Vagina (tissue), 2 donors: ENCODE results near the gene CACNB1. TPM values are rescaled to one million over a fixed set of nuclear protein-coding genes. Genes with fewer than 3 reads are reported as not detected.

Source experiments
- DNase-seq, 2 donors: peaks; one replicate each; pipeline ENCODE4 v3.0.0-alpha.2; 2017; ENCODE audit errors: extremely low spot score in 2 of 2
- H3K27ac ChIP-seq: fragments of 200-600 bp; sonication (generic); one replicate; pipeline ENCODE4 v1.5.1; 2019
- H3K27me3 ChIP-seq: fragments of 200-600 bp; sonication (generic); one replicate; pipeline ENCODE4 v1.5.1; 2019
- H3K36me3 ChIP-seq, 2 donors: fragments of 200-600 bp; sonication (generic); one replicate each; pipeline ENCODE4 v1.5.1; 2017 to 2019
- H3K4me1 ChIP-seq: fragments of 200-600 bp; sonication (generic); one replicate; pipeline ENCODE4 v1.5.1; 2019
- H3K4me3 ChIP-seq, 2 donors: fragments of 200-600 bp; sonication (generic); 1 replicate in 1 of 2; 2 replicates in 1 of 2; pipeline ENCODE4 v1.5.1; 2016 to 2019
- H3K9me3 ChIP-seq: fragments of 200-600 bp; sonication (generic); one replicate; pipeline ENCODE4 v1.5.1; 2019
- CTCF ChIP-seq, 3 experiments: fragments of 450-650 bp in 2 of 3; fragments of 200-600 bp in 1 of 3; sonication (generic) in 1 of 3; IDR thresholded peaks; one replicate each; pipeline ENCODE4 v1.5.1; 2017 to 2019; ENCODE audit warnings: antibody characterized with exemption in 3 of 3, mild to moderate bottlenecking in 2 of 3, moderate library complexity in 2 of 3
- POLR2A ChIP-seq, 2 donors: fragments of 450-650 bp; IDR thresholded peaks; one replicate each; pipeline ENCODE4 v1.6.1; 2017; ENCODE audit warnings: antibody characterized with exemption in 2 of 2, mild to moderate bottlenecking in 2 of 2, moderate library complexity in 2 of 2
- POLR2AphosphoS5 ChIP-seq, 2 donors: sonication (generic); formaldehyde crosslinking; IDR thresholded peaks; one replicate each; pipeline ENCODE4 v1.9.0; 2017; ENCODE audit warnings: antibody characterized with exemption in 2 of 2, mild to moderate bottlenecking in 2 of 2, low read depth in 1 of 2; ENCODE audit not compliant: insufficient read depth in 1 of 2
- intact Hi-C: fragments of 100-400 bp; cut with DNase I; formaldehyde crosslinking; loops from one replicate; pipeline ENCODE4 v1.15.1; 2023
- total RNA-seq: library from RNA; depleted of rRNA; stranded (reverse); fragments of >200 nt; gene quantifications from one replicate; pipeline ENCODE4 v1.2.3, GENCODE V29; 2016

Gene CACNB1
- total RNA-seq, 1 donor from 2014 or later, result 8.3 TPM

DNA sequence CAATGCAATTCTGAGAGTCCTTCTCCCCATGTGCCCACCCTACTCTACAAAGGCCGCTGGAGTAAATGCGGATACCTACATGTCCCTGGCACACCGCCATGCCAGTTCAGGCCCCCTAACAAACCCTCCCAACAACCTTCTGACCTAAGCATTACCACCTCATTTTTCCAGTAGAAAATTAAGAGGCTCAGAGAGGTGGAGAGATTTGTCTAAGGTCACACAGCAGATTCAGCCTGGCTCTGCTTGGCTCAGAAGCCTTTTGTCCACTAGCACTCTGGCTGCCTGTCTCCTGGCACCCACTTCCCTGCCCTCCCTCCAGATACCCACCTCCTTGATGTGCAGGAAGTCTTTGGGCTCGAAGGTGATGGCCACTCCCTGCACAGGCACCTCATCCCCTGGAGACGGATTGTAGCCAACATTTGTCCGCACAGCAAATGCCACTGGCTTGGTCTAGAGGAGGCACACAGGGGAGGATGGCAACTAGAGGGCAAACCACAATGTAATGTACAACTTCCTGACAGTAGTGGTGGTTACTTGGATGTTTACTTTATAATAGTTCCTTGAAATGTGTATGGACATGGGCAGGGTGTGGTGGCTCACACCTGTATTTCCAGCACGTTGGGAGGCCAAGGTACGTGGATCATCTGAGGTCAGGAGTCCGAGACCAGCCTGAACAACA lies 10.2 kb downstream of the CACNB1 start:
- Histone ChIP-seq H3K27me3 (no peaks in the 10 kb centered on the region), H3K36me3 (peaks cover 0 to 47% of the 10 kb centered on the region in 2 donors), H3K4me1 (no peaks in the 10 kb centered on the region), H3K4me3 (no peak overlapping the region), H3K27ac (no peak overlapping the region), H3K9me3 (no peaks in the 10 kb centered on the region)
- no peak for DNase-seq
- intact Hi-C loops, result no loop called here
- TF ChIP-seq POLR2A (IDR thresholded peaks at IDR 0.05) (no peak), POLR2AphosphoS5 (IDR thresholded peaks at IDR 0.05; ENCODE audit: insufficient read depth in 1 of 2, low read depth in 1 of 2) (no peak), CTCF (IDR thresholded peaks at IDR 0.05) (no peak)

DNA sequence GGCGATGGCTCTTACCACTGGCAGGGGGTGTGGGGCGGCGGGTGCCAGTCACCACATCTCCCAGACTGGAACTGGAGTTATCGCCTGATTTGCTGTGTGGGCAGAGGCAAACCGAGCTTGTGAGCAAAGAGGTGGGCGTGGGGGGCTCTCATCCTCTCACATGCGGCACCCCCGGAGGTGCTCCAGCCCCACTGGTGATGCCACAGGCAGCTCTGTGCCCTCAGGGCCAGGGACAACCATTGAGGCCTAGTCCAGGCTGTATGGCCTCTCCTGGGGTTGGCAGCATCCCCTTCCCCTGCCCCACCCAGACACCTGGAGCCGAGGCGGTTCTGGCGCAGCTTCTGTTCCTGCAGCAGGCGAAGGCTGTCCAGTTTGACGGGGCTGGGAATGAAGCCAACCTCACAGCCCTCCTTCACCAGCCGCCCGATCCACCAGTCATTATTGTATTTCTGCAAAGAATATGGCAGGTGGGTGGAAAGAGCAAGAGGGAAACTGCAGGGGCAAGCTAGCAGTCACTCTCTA lies 10.9 kb downstream of the CACNB1 start:
- H3K27me3 ChIP-seq, result no peaks in the 10 kb centered on the region
- no peaks in the 10 kb centered on the region for H3K9me3 ChIP-seq
- intact Hi-C loops, result no loop called here
- DNase-seq, result no peak
- no peak overlapping the region for H3K4me3 ChIP-seq
- no peaks in the 10 kb centered on the region for H3K4me1 ChIP-seq
- TF ChIP-seq CTCF (IDR thresholded peaks at IDR 0.05) (no peak), POLR2A (IDR thresholded peaks at IDR 0.05) (no peak), POLR2AphosphoS5 (IDR thresholded peaks at IDR 0.05; ENCODE audit: insufficient read depth in 1 of 2, low read depth in 1 of 2) (no peak)
- H3K36me3 ChIP-seq, result peaks cover 0 to 50% of the 10 kb centered on the region in 2 donors
- no peak overlapping the region for H3K27ac ChIP-seq

GRCh38 chr17:39183720-39184119 lies 13.7 kb downstream of the CACNB1 start:
- no peaks in the 10 kb centered on the region for H3K9me3 ChIP-seq
- peaks cover 0 to 31% of the 10 kb centered on the region in 2 donors for H3K36me3 ChIP-seq
- no peak for DNase-seq
- intact Hi-C loops, result no loop called here
- no peak for TF ChIP-seq CTCF (IDR thresholded peaks at IDR 0.05)
- TF ChIP-seq POLR2A (IDR thresholded peaks at IDR 0.05), result no peak
- no peak for TF ChIP-seq POLR2AphosphoS5 (IDR thresholded peaks at IDR 0.05; ENCODE audit: insufficient read depth in 1 of 2, low read depth in 1 of 2)
- no peak overlapping the region for H3K4me3 ChIP-seq
- no peaks in the 10 kb centered on the region for H3K4me1 ChIP-seq
- H3K27me3 ChIP-seq, result no peaks in the 10 kb centered on the region
- no peak overlapping the region for H3K27ac ChIP-seq

DNA sequence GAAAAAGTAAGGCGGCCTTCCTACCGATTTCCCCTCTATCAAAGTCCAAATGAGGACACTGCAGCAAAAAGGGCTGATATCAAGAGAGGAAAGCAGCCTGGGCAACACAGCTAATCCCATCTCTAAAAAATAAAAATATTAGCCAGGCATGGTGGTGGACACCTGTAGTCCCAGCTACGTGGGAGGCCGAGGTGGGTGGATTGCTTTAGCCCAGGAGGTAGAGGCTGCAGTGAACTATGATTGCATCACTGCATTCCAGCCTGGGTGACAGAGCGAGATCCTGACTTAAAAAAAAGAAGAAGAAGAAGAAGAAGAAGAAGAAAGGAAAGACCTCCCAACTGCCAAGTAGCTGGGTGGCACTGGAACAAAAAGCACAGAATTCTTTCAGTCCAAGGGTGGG lies 14.4 kb downstream of the CACNB1 start:
- no peak overlapping the region for H3K27ac ChIP-seq
- no peaks in the 10 kb centered on the region for H3K9me3 ChIP-seq
- intact Hi-C loops, result no loop called here
- DNase-seq, result no peak
- H3K27me3 ChIP-seq, result no peaks in the 10 kb centered on the region
- no peak overlapping the region for H3K4me3 ChIP-seq
- no peak for TF ChIP-seq POLR2A (IDR thresholded peaks at IDR 0.05)
- TF ChIP-seq CTCF (IDR thresholded peaks at IDR 0.05), result no peak
- TF ChIP-seq POLR2AphosphoS5 (IDR thresholded peaks at IDR 0.05; ENCODE audit: insufficient read depth in 1 of 2, low read depth in 1 of 2), result no peak
- H3K4me1 ChIP-seq, result no peaks in the 10 kb centered on the region
- peaks cover 0 to 31% of the 10 kb centered on the region in 2 donors for H3K36me3 ChIP-seq

DNA sequence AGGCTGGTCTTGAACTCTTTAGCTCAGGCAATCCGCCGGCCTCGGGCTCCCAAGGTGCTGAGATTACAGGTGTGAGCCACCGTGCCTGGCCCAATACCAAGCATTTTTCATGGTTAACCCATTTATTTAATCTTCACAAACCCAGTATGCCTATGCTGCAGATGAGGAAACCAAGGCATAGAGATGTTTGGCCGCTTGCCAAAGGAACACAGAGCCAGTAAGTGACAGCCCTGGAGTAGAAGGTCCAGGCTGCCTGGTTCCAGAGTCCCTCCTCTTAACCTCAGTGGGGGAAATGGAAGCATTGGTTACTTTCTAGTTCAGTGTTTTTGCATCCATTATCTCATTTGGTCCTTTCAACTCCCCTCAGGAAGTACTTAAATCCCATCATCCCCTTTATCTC lies 16.2 kb downstream of the CACNB1 start:
- Histone ChIP-seq H3K4me3 (no peak overlapping the region), H3K36me3 (peaks cover 0 to 32% of the 10 kb centered on the region in 2 donors), H3K27ac (no peak overlapping the region), H3K9me3 (no peaks in the 10 kb centered on the region), H3K4me1 (no peaks in the 10 kb centered on the region), H3K27me3 (no peaks in the 10 kb centered on the region)
- intact Hi-C loops, result no loop called here
- no peak for DNase-seq
- TF ChIP-seq POLR2AphosphoS5 (IDR thresholded peaks at IDR 0.05; ENCODE audit: insufficient read depth in 1 of 2, low read depth in 1 of 2), result no peak
- no peak for TF ChIP-seq CTCF (IDR thresholded peaks at IDR 0.05)
